Testis (tissue), 3 donors: ENCODE data around the gene PHF1. TPM values are rescaled to one million over a fixed set of nuclear protein-coding genes. Genes with fewer than 3 reads are reported as not detected.

Experiments
- DNase-seq: peaks from one replicate; pipeline ENCODE4 v3.0.0-alpha.2; 2019
- H3K27ac ChIP-seq, 2 donors: fragments of 200-600 bp; sonication (generic); one replicate each; pipeline ENCODE4 v1.5.1; 2019
- H3K27me3 ChIP-seq: fragments of 200-600 bp; sonication (generic); one replicate; pipeline ENCODE4 v1.5.1; 2019
- H3K36me3 ChIP-seq: fragments of 200-600 bp; sonication (generic); one replicate; pipeline ENCODE4 v1.5.1; 2017; ENCODE audit warnings: low read depth; ENCODE audit errors: missing control alignments
- H3K4me1 ChIP-seq: fragments of 200-600 bp; sonication (generic); one replicate; pipeline ENCODE4 v1.5.1; 2019
- H3K4me3 ChIP-seq, 2 donors: fragments of 200-600 bp; sonication (generic); one replicate each; pipeline ENCODE4 v1.5.1; 2017 to 2019
- H3K9me3 ChIP-seq: fragments of 200-600 bp; sonication (generic); one replicate; pipeline ENCODE4 v1.5.1; 2017
- CTCF ChIP-seq, 3 experiments: fragments of 450-650 bp in 2 of 3; fragments of 200-600 bp in 1 of 3; sonication (generic) in 1 of 3; IDR thresholded peaks; one replicate each; pipeline ENCODE4 v1.5.1; 2016 to 2019; ENCODE audit warnings: antibody characterized with exemption in 3 of 3, mild to moderate bottlenecking in 2 of 3, moderate library complexity in 1 of 3
- POLR2A ChIP-seq: fragments of 450-650 bp; IDR thresholded peaks from one replicate; pipeline ENCODE4 v1.6.1; 2017; ENCODE audit warnings: antibody characterized with exemption, mild to moderate bottlenecking, moderate library complexity
- WGBS, 2 donors: methylation state at CpG; one replicate each; pipeline ENCODE4 v1.1.5; 2018; 5-methylcytosine and 5-hydroxymethylcytosine counted together
- intact Hi-C: fragments of 100-400 bp; cut with DNase I; formaldehyde crosslinking; loops from one replicate; pipeline ENCODE4 v1.15.1; 2023; ENCODE audit warnings: low total_unique reads
- polyA plus RNA-seq: library from polyadenylated mRNA; stranded (reverse); fragments of 350-450 nt; fragmentation: Illumina TruSeq; extraction: RNeasy Lipid Tissue Mini Kit (QIAGEN cat#74804); gene quantifications from one replicate; pipeline ENCODE4 v1.2.3, GENCODE V29; 2014; ENCODE audit warnings: low read depth, low replicate concordance; ENCODE audit not compliant: insufficient read depth
- total RNA-seq, 2 donors: library from RNA; depleted of rRNA; stranded (reverse); fragments of >200 nt; gene quantifications; one replicate each; pipeline ENCODE4 v1.2.3, GENCODE V29; 2016

Gene PHF1
- total and polyA plus RNA-seq, 3 donors from 2014 or later: 184 to 218 (median 216) TPM

GRCh38 chr6:33430991-33431879, 20.4 kb downstream of the PHF1 start:
- peak; percentile 72 for DNase-seq
- H3K27ac ChIP-seq: no peak overlapping the region
- H3K9me3 ChIP-seq: no peaks in the 10 kb centered on the region
- H3K27me3 ChIP-seq: no peaks in the 10 kb centered on the region
- peaks cover 42% of the 10 kb centered on the region for H3K4me1 ChIP-seq
- intact Hi-C loops: no loop called here
- TF ChIP-seq CTCF (IDR thresholded peaks at IDR 0.05) (no peak), POLR2A (no peak)
- no peaks in the 10 kb centered on the region for H3K36me3 ChIP-seq
- 16 to 18% methylated on average over 12 of the region's 12 CpGs for WGBS, 2 donors
- H3K4me3 ChIP-seq: no peak overlapping the region

- H3K36me3 ChIP-seq: no peaks in the 10 kb centered on the region
- no peak for DNase-seq
- H3K27me3 ChIP-seq: no peaks in the 10 kb centered on the region
- no peaks in the 10 kb centered on the region for H3K9me3 ChIP-seq
- 68% methylated on average over 12 of the region's 12 CpGs for WGBS, 2 donors
- H3K4me3 ChIP-seq: no peak overlapping the region
- TF ChIP-seq POLR2A (no peak), CTCF (IDR thresholded peaks at IDR 0.05) (no peak)
- H3K27ac ChIP-seq: no peak overlapping the region
- peaks cover 34% of the 10 kb centered on the region for H3K4me1 ChIP-seq
- intact Hi-C loops: no loop called here
These were observed 21.2 kb downstream of the PHF1 start for GRCh38 chr6:33431880-33432541.

GRCh38 chr6:33432546-33432945, 21.7 kb downstream of the PHF1 start:
- no peaks in the 10 kb centered on the region for H3K9me3 ChIP-seq
- H3K27me3 ChIP-seq: no peaks in the 10 kb centered on the region
- H3K27ac ChIP-seq: no peak overlapping the region
- no peaks in the 10 kb centered on the region for H3K36me3 ChIP-seq
- no peak overlapping the region for H3K4me3 ChIP-seq
- peaks cover 29% of the 10 kb centered on the region for H3K4me1 ChIP-seq
- no peak for DNase-seq
- TF ChIP-seq POLR2A (no peak), CTCF (IDR thresholded peaks at IDR 0.05) (no peak)
- intact Hi-C loops: no loop called here
- whole genome bisulfite sequencing, 2 donors: 82 to 86% methylated on average over 10 of the region's 10 CpGs

- Histone ChIP-seq H3K27me3 (no peaks in the 10 kb centered on the region), H3K36me3 (no peaks in the 10 kb centered on the region), H3K27ac (no peak overlapping the region), H3K4me3 (no peak overlapping the region), H3K9me3 (no peaks in the 10 kb centered on the region), H3K4me1 (peaks cover 28% of the 10 kb centered on the region)
- intact Hi-C loops: no loop called here
- 91 to 95% methylated on average over 1 of the region's 1 CpG for WGBS, 2 donors
- TF ChIP-seq CTCF (IDR thresholded peaks at IDR 0.05) (no peak), POLR2A (no peak)
- no peak for DNase-seq
These were observed 22.3 kb downstream of the PHF1 start for GRCh38 chr6:33433001-33433543.
